Measurements from ENCODE around the gene USF1.

- no peak for TF ChIP-seq EGR1 (IDR thresholded peaks at IDR 0.05)
- no peak for TF ChIP-seq TEAD4 (IDR thresholded peaks at IDR 0.05)
- no peak for TF ChIP-seq EP300 (IDR thresholded peaks at IDR 0.05; ENCODE audit: borderline replicate concordance)
- TF ChIP-seq MAX (IDR thresholded peaks at IDR 0.05) = no peak
- TF ChIP-seq CREB1 (IDR thresholded peaks at IDR 0.05; ENCODE audit: low read depth) = no peak
- TF ChIP-seq YY1 (IDR thresholded peaks at IDR 0.05; ENCODE audit: low read depth) = no peak
- no peak for TF ChIP-seq RAD21 (IDR thresholded peaks at IDR 0.05; ENCODE audit: low read depth)
- TF ChIP-seq REST (IDR thresholded peaks at IDR 0.05; ENCODE audit: low read depth) = no peak
- TF ChIP-seq TAF1 (IDR thresholded peaks at IDR 0.05; ENCODE audit: low read depth) = no peak
- no peak for TF ChIP-seq TCF12 (IDR thresholded peaks at IDR 0.05; ENCODE audit: low read depth)
- no peak for TF ChIP-seq ZBTB7A (IDR thresholded peaks at IDR 0.05; ENCODE audit: low read depth)
- TF ChIP-seq USF1 (IDR thresholded peaks at IDR 0.05) = no peak
These were observed 5.4 kb upstream of the USF1 start for GRCh38 chr1:161051219-161051618.
